Thymus (tissue), 11 donors: ENCODE results near the gene RAB24. TPM values are rescaled to one million over a fixed set of nuclear protein-coding genes. Genes with fewer than 3 reads are reported as not detected.

Experiments used
- DNase-seq, 9 donors: peaks; one replicate each; pipeline ENCODE4 v3.0.0-alpha.2; 2013; ENCODE audit warnings: low spot score in 9 of 9, low read depth in 6 of 9, missing footprints in 1 of 9
- H3K27ac ChIP-seq, 2 donors: one replicate each; pipeline ENCODE4 v1.5.1; 2013; ENCODE audit warnings: control low read depth in 1 of 2, low read depth in 1 of 2, low read length in 1 of 2, mild to moderate bottlenecking in 1 of 2, moderate library complexity in 1 of 2
- H3K27me3 ChIP-seq, 2 donors: one replicate each; pipeline ENCODE4 v1.5.1; 2013; ENCODE audit warnings: low read length in 1 of 2; ENCODE audit not compliant: control insufficient read depth in 2 of 2, insufficient read depth in 1 of 2
- H3K36me3 ChIP-seq, 2 donors: one replicate each; pipeline ENCODE4 v1.5.1; 2013; ENCODE audit warnings: low read length in 1 of 2, mild to moderate bottlenecking in 1 of 2, moderate library complexity in 1 of 2; ENCODE audit not compliant: control insufficient read depth in 2 of 2, insufficient read depth in 2 of 2
- H3K4me1 ChIP-seq, 2 donors: one replicate each; pipeline ENCODE4 v1.5.1; 2013; ENCODE audit warnings: low read length in 2 of 2; ENCODE audit not compliant: control insufficient read depth in 2 of 2, insufficient read depth in 2 of 2
- H3K4me3 ChIP-seq, 2 donors: one replicate each; pipeline ENCODE4 v1.5.1; 2013; ENCODE audit warnings: low read length in 2 of 2, control low read depth in 1 of 2, mild to moderate bottlenecking in 1 of 2
- H3K9me3 ChIP-seq, 2 donors: one replicate each; pipeline ENCODE4 v1.5.1; 2013; ENCODE audit warnings: low read length in 1 of 2, mild to moderate bottlenecking in 1 of 2; ENCODE audit not compliant: control insufficient read depth in 2 of 2, insufficient read depth in 1 of 2
- WGBS: extraction: QIAGEN DNeasy Blood & Tissue Kit; methylation state at CpG from one replicate; pipeline ENCODE4 v1.1.7; 2013; 5-methylcytosine and 5-hydroxymethylcytosine counted together
- polyA plus RNA-seq: library from polyadenylated mRNA; stranded (reverse); fragments of 200-250 nt; gene quantifications from one replicate; pipeline ENCODE4 v1.2.3, GENCODE V29; 2013
- total RNA-seq: library from RNA; stranded (reverse); fragments of 120-200 nt; gene quantifications from one replicate; pipeline ENCODE4 v1.2.4, GENCODE V29; 2013
- donor health status: healthy.

Gene RAB24
- total and polyA plus RNA-seq, 2 donors, result 15.9 to 82.8 TPM

DNA sequence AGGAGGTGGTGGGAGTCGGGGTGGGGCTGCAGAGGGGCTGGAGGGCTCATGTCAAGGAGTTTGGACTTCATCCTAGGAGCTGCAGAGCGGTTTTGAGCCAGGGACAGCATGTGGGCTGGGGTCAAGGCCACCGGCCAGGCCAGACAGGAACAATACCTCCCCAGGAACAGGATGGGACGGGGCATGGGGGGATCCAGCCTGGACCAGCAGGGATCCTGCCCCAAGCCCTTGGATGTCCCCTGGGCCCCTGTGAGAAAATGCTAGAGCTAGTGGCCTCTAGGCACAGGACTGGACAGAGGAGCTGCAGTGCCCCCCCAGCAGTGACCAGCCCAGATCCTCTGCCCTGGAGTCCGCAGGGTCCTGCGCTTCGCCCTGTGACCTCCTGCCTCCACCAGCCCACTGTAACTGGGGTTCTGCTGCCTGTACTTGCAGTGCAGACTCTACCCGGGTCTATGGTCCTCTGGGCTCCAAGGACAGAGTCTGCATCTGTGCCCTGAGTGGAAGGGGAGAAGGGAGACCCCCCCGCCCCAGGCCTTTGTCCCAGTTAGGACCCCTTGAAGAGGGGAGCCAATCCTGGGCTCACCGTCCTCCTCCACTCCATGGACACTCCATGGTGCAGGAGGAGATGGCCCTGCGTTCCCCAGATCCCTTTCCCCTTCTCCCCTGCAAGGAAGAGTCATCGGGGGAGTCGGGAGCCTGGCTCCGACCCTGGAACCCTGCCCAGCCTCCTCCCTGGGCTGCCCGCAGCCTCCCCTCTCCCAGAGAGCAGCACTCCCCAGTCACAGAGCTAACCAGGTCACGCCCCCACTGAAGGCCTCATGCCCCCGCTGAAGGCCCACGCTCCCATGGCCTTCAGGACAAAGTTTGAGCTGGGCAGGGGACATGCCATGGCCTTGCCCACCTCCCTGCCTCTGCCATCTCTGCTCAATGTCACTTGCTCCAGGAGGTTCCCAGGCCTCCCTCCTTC, 11.1 kb upstream of the RAB24 start:
- H3K9me3 ChIP-seq, result peaks cover 0 to under 1% of the 10 kb centered on the region in 2 donors
- no peak for DNase-seq
- H3K4me3 ChIP-seq, result no peak overlapping the region
- H3K36me3 ChIP-seq, result peaks cover 0 to 17% of the 10 kb centered on the region in 2 donors
- 98% methylated on average over 18 of the region's 18 CpGs for WGBS
- peaks cover 26 to 37% of the 10 kb centered on the region in 2 donors for H3K4me1 ChIP-seq
- no peak overlapping the region for H3K27ac ChIP-seq
- H3K27me3 ChIP-seq, result no peaks in the 10 kb centered on the region

DNA sequence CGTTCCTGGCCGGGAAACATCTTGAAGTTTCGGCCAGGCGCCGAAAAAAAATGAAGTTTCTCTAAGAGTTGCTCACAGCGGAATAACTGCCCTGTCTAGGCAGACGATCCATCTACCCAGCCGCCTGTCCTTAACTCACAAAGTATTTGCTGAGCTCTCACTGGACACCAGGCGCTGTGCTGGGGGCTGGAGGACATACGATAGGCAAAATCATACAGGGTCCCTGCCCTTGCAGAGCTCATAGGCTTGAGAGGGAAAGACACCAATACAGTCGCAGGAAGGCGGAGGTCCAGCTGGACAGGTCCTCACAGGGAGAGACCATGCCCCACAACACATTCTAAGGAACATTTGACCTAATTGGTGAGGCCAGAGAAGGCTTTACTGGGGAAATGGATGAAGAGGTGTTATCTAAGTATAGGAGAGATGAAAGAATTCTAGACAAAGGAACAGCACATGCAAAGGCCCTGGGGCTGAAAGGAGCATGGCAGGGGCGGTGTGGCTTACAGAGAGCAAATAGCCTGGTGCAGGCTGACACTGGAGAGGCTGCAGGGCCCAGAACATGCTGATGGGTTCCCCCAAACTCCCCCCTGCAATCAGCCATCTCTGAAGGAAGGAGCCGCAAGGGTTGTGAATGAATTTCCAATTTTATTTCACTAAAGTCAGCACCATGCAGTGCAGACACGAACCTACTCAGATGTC, 10.2 kb upstream of the RAB24 start:
- Histone ChIP-seq H3K27me3 (no peaks in the 10 kb centered on the region), H3K9me3 (no peaks in the 10 kb centered on the region), H3K4me1 (peaks cover 26 to 46% of the 10 kb centered on the region in 2 donors), H3K36me3 (peaks cover 4 to 25% of the 10 kb centered on the region in 2 donors), H3K4me3 (no peak overlapping the region), H3K27ac (no peak overlapping the region)
- DNase-seq, result no peak
- WGBS, result 94% methylated on average over 15 of the region's 15 CpGs

- H3K4me3 ChIP-seq, result peak overlapping the region; percentile 45 to 81
- peaks cover 26 to 47% of the 10 kb centered on the region in 2 donors for H3K4me1 ChIP-seq
- peak overlapping the region in 1 of 2 donors; percentile 85 for H3K27ac ChIP-seq
- peak in 4 of 9 donors; percentile 48 to 77 (median 56) for DNase-seq
- WGBS, result 3% methylated on average over 19 of the region's 19 CpGs
- H3K9me3 ChIP-seq, result no peaks in the 10 kb centered on the region
- peaks cover 8 to 35% of the 10 kb centered on the region in 2 donors for H3K36me3 ChIP-seq
- H3K27me3 ChIP-seq, result no peaks in the 10 kb centered on the region
These were observed 9.2 kb upstream of the RAB24 start for GRCh38 chr5:177312649-177313181.

GRCh38 chr5:177311723-177312648, 8.5 kb upstream of the RAB24 start, which contains the start of gene MXD3:
MXD3 (minus strand) TSS chr5:177311898; CDS start chr5:177311830, 68 bp downstream.
- peaks cover 26 to 47% of the 10 kb centered on the region in 2 donors for H3K4me1 ChIP-seq
- peaks cover 15 to 37% of the 10 kb centered on the region in 2 donors for H3K36me3 ChIP-seq
- WGBS, result under 1% methylated on average over 78 of the region's 78 CpGs
- H3K9me3 ChIP-seq, result no peaks in the 10 kb centered on the region
- H3K27me3 ChIP-seq, result no peaks in the 10 kb centered on the region
- H3K27ac ChIP-seq, result peak within 1 kb of the TSS; percentile 33 to 86
- peak; percentile 77 to 97 (median 91) for DNase-seq
- peak within 1 kb of the TSS; percentile 45 to 81 for H3K4me3 ChIP-seq

GRCh38 chr5:177311392-177311722, 7.8 kb upstream of the RAB24 start:
- WGBS, result 1% methylated on average over 23 of the region's 23 CpGs
- no peak for DNase-seq

DNA sequence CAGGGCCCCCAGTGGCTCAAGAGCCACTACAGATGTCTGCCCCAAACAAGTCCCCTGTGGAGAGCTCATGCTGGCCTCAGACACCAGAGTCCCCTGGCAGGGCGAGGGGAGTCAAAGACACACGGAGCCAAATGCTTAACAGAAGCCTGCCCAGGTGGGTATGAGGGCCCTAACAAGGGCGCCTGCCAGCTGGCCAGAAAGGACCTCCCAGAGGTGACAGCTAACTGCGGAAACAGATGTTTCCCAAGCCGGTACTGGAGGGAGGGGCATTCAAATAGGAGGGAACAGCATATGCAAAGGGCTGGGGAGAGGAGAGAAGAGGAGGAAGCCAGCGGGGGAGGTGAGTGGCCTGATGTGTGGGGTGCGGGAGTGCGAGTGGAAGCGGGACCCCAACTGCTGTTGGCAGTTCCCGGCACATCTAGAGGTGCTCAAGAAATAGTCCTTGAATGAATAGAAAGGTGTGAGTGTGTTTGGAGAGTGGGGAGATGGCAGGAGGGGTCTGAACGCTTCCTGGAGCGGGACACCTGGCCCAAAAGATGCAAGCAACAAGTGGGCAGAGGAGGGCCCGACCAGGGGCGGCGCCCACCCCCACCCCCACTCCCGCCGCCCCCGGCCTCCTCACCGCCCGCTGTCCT, 7.4 kb upstream of the RAB24 start:
- peak overlapping the region; percentile 45 to 81 for H3K4me3 ChIP-seq
- DNase-seq, result peak in 5 of 9 donors; percentile 49 to 81 (median 61)
- H3K27me3 ChIP-seq, result no peaks in the 10 kb centered on the region

More at GRCh38 chr5:177311392-177311722, 7.8 kb upstream of the RAB24 start:
- Histone ChIP-seq H3K27me3 (no peaks in the 10 kb centered on the region), H3K4me1 (peaks cover 26 to 47% of the 10 kb centered on the region in 2 donors), H3K4me3 (peak overlapping the region; percentile 45 to 81), H3K36me3 (peaks cover 21 to 42% of the 10 kb centered on the region in 2 donors), H3K27ac (peak overlapping the region; percentile 33 to 82), H3K9me3 (no peaks in the 10 kb centered on the region)

GRCh38 chr5:177310332-177310731, 6.8 kb upstream of the RAB24 start:
- Histone ChIP-seq H3K27ac (peak overlapping the region in 1 of 2 donors; percentile 40), H3K4me3 (peak overlapping the region; percentile 45 to 81)
- no peak for DNase-seq

More for the DNA sequence above, 7.4 kb upstream of the RAB24 start:
- Histone ChIP-seq H3K27ac (peak overlapping the region in 1 of 2 donors; percentile 45), H3K36me3 (peaks cover 26 to 47% of the 10 kb centered on the region in 2 donors), H3K9me3 (no peaks in the 10 kb centered on the region), H3K4me1 (peaks cover 26 to 47% of the 10 kb centered on the region in 2 donors)
- WGBS, result 12% methylated on average over 20 of the region's 20 CpGs

More at GRCh38 chr5:177310332-177310731, 6.8 kb upstream of the RAB24 start:
- Histone ChIP-seq H3K27me3 (no peaks in the 10 kb centered on the region), H3K4me1 (peaks cover 26 to 51% of the 10 kb centered on the region in 2 donors), H3K9me3 (no peaks in the 10 kb centered on the region), H3K36me3 (peaks cover 28 to 52% of the 10 kb centered on the region in 2 donors)
- 97% methylated on average over 13 of the region's 13 CpGs for WGBS
